Neural progenitor cell (in vitro differentiated cells): ENCODE data around the gene SPG21. TPM values are rescaled to one million over a fixed set of nuclear protein-coding genes. Genes with fewer than 3 reads are reported as not detected.
A peak's percentile ranks its signal among the peaks of the same experiment; 100 is the strongest.

Source experiments
- DNase-seq: peaks from one replicate; pipeline ENCODE4 v3.0.0-alpha.2; 2016; ENCODE audit warnings: low spot score
- H2AFZ ChIP-seq: fragments of 200-600 bp; sonication (generic); replicated peaks from 2 replicates; pipeline ENCODE4 v1.6.1; 2016; ENCODE audit warnings: antibody characterized with exemption
- H3F3A ChIP-seq: fragments of 200-600 bp; sonication (generic); 2 replicates; pipeline ENCODE4 v1.6.1; 2016; ENCODE audit warnings: antibody characterized with exemption, low read depth
- H3K27ac ChIP-seq: fragments of 200-600 bp; sonication (generic); 2 replicates; pipeline ENCODE4 v1.5.1; 2016; ENCODE audit warnings: mild to moderate bottlenecking
- H3K27me3 ChIP-seq: fragments of 200-600 bp; sonication (generic); 2 replicates; pipeline ENCODE4 v1.6.1; 2016; ENCODE audit warnings: mild to moderate bottlenecking, moderate library complexity
- H3K36me3 ChIP-seq: fragments of 200-600 bp; sonication (generic); 2 replicates; pipeline ENCODE4 v1.5.1; 2016
- H3K4me1 ChIP-seq: fragments of 200-600 bp; sonication (generic); 2 replicates; pipeline ENCODE4 v1.6.1; 2016; ENCODE audit warnings: mixed run types
- H3K4me2 ChIP-seq: fragments of 200-600 bp; sonication (generic); 2 replicates; pipeline ENCODE4 v1.6.1; 2016
- H3K4me3 ChIP-seq: fragments of 200-600 bp; sonication (generic); 2 replicates; pipeline ENCODE4 v1.5.1; 2016
- H3K79me2 ChIP-seq: fragments of 200-600 bp; sonication (generic); 2 replicates; pipeline ENCODE4 v1.6.1; 2016; ENCODE audit warnings: low read depth
- H3K9ac ChIP-seq: fragments of 200-600 bp; sonication (generic); 2 replicates; pipeline ENCODE4 v1.6.1; 2016
- H3K9me3 ChIP-seq: fragments of 200-600 bp; sonication (generic); 2 replicates; pipeline ENCODE4 v1.5.1; 2016; ENCODE audit warnings: low read depth
- H4K20me1 ChIP-seq: fragments of 200-600 bp; sonication (generic); 2 replicates; pipeline ENCODE4 v1.6.1; 2016; ENCODE audit warnings: low read depth
- H3K27ac Mint-ChIP-seq: 3 replicates; pipeline ENCODE4 v1.8.0; 2021; ENCODE audit warnings: mixed read lengths
- H3K27me3 Mint-ChIP-seq: 2 replicates; pipeline ENCODE4 v1.8.0; 2022; ENCODE audit warnings: low read depth, mild to moderate bottlenecking, inconsistent platforms, moderate library complexity, mixed read lengths; ENCODE audit not compliant: insufficient read depth
- H3K36me3 Mint-ChIP-seq: 3 replicates; pipeline ENCODE4 v1.8.0; 2021; ENCODE audit warnings: mixed read lengths
- H3K4me1 Mint-ChIP-seq: 3 replicates; pipeline ENCODE4 v1.8.0; 2021; ENCODE audit warnings: mixed read lengths
- H3K4me3 Mint-ChIP-seq: 3 replicates; pipeline ENCODE4 v1.8.0; 2021; ENCODE audit warnings: mild to moderate bottlenecking, moderate library complexity, mixed read lengths
- H3K9me3 Mint-ChIP-seq: 3 replicates; pipeline ENCODE4 v1.8.0; 2020; ENCODE audit warnings: mixed read lengths
- CTCF ChIP-seq: fragments of 200-600 bp; sonication (generic); IDR thresholded peaks from 2 replicates; pipeline ENCODE4 v1.5.1; 2017; ENCODE audit warnings: antibody characterized with exemption, mild to moderate bottlenecking
- EZH2 ChIP-seq: fragments of 200-600 bp; sonication (generic); IDR thresholded peaks from 2 replicates; pipeline ENCODE4 v1.6.1; 2017; ENCODE audit warnings: antibody characterized with exemption, mild to moderate bottlenecking, moderate library complexity
- EZH2phosphoT487 ChIP-seq: fragments of 200-600 bp; sonication (generic); IDR thresholded peaks from 2 replicates; pipeline ENCODE4 v1.6.1; 2017; ENCODE audit warnings: antibody characterized with exemption
- total RNA-seq: library from RNA; depleted of rRNA; stranded (reverse); fragments of >200 nt; gene quantifications from 2 replicates; pipeline ENCODE4 v1.2.3, GENCODE V29; 2015; ENCODE audit warnings: low replicate concordance

Gene SPG21
- total RNA-seq, 1 donor from 2014 or later: 84.4 TPM

GRCh38 chr15:64997066-64997465 lies 7.4 kb upstream of the SPG21 start:
- Histone ChIP-seq H3K4me3 (no peak overlapping the region), H3F3A (no peaks in the 10 kb centered on the region), H3K4me2 (no peak overlapping the region), H3K9ac (no peak overlapping the region), H3K27ac (no peak overlapping the region), H3K27me3 (no peaks in the 10 kb centered on the region), H4K20me1 (no peaks in the 10 kb centered on the region), H3K4me1 (no peaks in the 10 kb centered on the region), H3K79me2 (no peaks in the 10 kb centered on the region), H2AFZ (no peak overlapping the region), H3K36me3 (no peaks in the 10 kb centered on the region), H3K9me3 (no peaks in the 10 kb centered on the region)
- Mint-ChIP-seq H3K4me1 (no peaks in the 10 kb centered on the region), H3K36me3 (peaks cover 4% of the 10 kb centered on the region), H3K4me3 (no peak overlapping the region), H3K9me3 (no peaks in the 10 kb centered on the region), H3K27ac (no peak overlapping the region), H3K27me3 (no peaks in the 10 kb centered on the region)
- no peak for DNase-seq
- TF ChIP-seq EZH2 (no peak), CTCF (no peak), EZH2phosphoT487 (no peak)

- H3K27ac Mint-ChIP-seq: no peak overlapping the region
- H3K79me2 ChIP-seq: peaks cover 15% of the 10 kb centered on the region
- no peak overlapping the region for H3K4me2 ChIP-seq
- H3K4me1 Mint-ChIP-seq: peaks cover 22% of the 10 kb centered on the region
- peaks cover 28% of the 10 kb centered on the region for H3F3A ChIP-seq
- H3K4me3 ChIP-seq: no peak overlapping the region
- H3K4me1 ChIP-seq: peaks cover 8% of the 10 kb centered on the region
- H3K4me3 Mint-ChIP-seq: no peak overlapping the region
- peaks cover under 1% of the 10 kb centered on the region for H3K36me3 Mint-ChIP-seq
- no peak overlapping the region for H3K9ac ChIP-seq
- H3K36me3 ChIP-seq: no peaks in the 10 kb centered on the region
- no peaks in the 10 kb centered on the region for H3K27me3 ChIP-seq
- H3K27ac ChIP-seq: no peak overlapping the region
- no peaks in the 10 kb centered on the region for H3K9me3 Mint-ChIP-seq
- H3K27me3 Mint-ChIP-seq: peaks cover 3% of the 10 kb centered on the region
- no peak overlapping the region for H2AFZ ChIP-seq
- H3K9me3 ChIP-seq: no peaks in the 10 kb centered on the region
- DNase-seq: no peak
- no peaks in the 10 kb centered on the region for H4K20me1 ChIP-seq
- TF ChIP-seq CTCF (no peak), EZH2phosphoT487 (no peak), EZH2 (no peak)
Observed at GRCh38 chr15:64993290-64993689, 3.6 kb upstream of the SPG21 start.

- Histone ChIP-seq H3K36me3 (no peaks in the 10 kb centered on the region), H3K27ac (no peak overlapping the region), H2AFZ (no peak overlapping the region), H3K4me3 (no peak overlapping the region), H3K79me2 (peaks cover 25% of the 10 kb centered on the region), H3K9ac (no peak overlapping the region), H3F3A (peaks cover 31% of the 10 kb centered on the region), H3K4me1 (peaks cover 8% of the 10 kb centered on the region), H3K27me3 (no peaks in the 10 kb centered on the region), H3K9me3 (no peaks in the 10 kb centered on the region), H3K4me2 (no peak overlapping the region), H4K20me1 (no peaks in the 10 kb centered on the region)
- Mint-ChIP-seq H3K36me3 (peaks cover 3% of the 10 kb centered on the region), H3K27me3 (peaks cover 3% of the 10 kb centered on the region), H3K27ac (no peak overlapping the region), H3K4me3 (peak overlapping the region; percentile 73), H3K9me3 (no peaks in the 10 kb centered on the region), H3K4me1 (peaks cover 32% of the 10 kb centered on the region)
- no peak for DNase-seq
- TF ChIP-seq CTCF (no peak), EZH2 (no peak), EZH2phosphoT487 (no peak)
Observed at GRCh38 chr15:64991536-64992135, 1.9 kb upstream of the SPG21 start.
